GM23248 (cell line): ENCODE results near the gene SMIM35. TPM values are rescaled to one million over a fixed set of nuclear protein-coding genes. Genes with fewer than 3 reads are reported as not detected.
"Not testable (repeated sequence)": the region's sequence is repeated elsewhere in the genome, so short reads cannot be mapped to it uniquely, and the experiment has no call there.

Experiments used
- DNase-seq: peaks from one replicate; pipeline ENCODE4 v3.0.0-alpha.2; 2015
- H2AFZ ChIP-seq: fragments of 200-600 bp; sonication (generic); 2 replicates; pipeline ENCODE4 v1.6.1; 2016; ENCODE audit warnings: antibody characterized with exemption
- H3F3A ChIP-seq: fragments of 200-600 bp; sonication (generic); 2 replicates; pipeline ENCODE4 v1.6.1; 2016; ENCODE audit warnings: mild to moderate bottlenecking, antibody characterized with exemption, mixed run types; ENCODE audit not compliant: insufficient read depth
- H3K27ac ChIP-seq: fragments of 200-600 bp; sonication (generic); 2 replicates; pipeline ENCODE4 v1.5.1; 2016; ENCODE audit warnings: mild to moderate bottlenecking
- H3K27me3 ChIP-seq: fragments of 200-600 bp; sonication (generic); replicated peaks from 2 replicates; pipeline ENCODE4 v1.6.1; 2016; ENCODE audit warnings: mild to moderate bottlenecking; ENCODE audit not compliant: insufficient read depth
- H3K36me3 ChIP-seq: fragments of 200-600 bp; sonication (generic); 2 replicates; pipeline ENCODE4 v1.6.1; 2016; ENCODE audit warnings: low read depth, mild to moderate bottlenecking
- H3K4me1 ChIP-seq: fragments of 200-600 bp; sonication (generic); 2 replicates; pipeline ENCODE4 v1.6.1; 2016; ENCODE audit warnings: mild to moderate bottlenecking; ENCODE audit not compliant: insufficient read depth
- H3K4me2 ChIP-seq: fragments of 200-600 bp; sonication (generic); one replicate; pipeline ENCODE4 v1.6.1; 2016; ENCODE audit warnings: mild to moderate bottlenecking; ENCODE audit not compliant: unreplicated experiment
- H3K4me3 ChIP-seq: fragments of 200-600 bp; sonication (generic); 2 replicates; pipeline ENCODE4 v1.5.1; 2016; ENCODE audit warnings: mild to moderate bottlenecking
- H3K79me2 ChIP-seq: fragments of 200-600 bp; sonication (generic); 2 replicates; pipeline ENCODE4 v1.6.1; 2016; ENCODE audit warnings: mild to moderate bottlenecking; ENCODE audit not compliant: insufficient read depth
- H3K9ac ChIP-seq: fragments of 200-600 bp; sonication (generic); 2 replicates; pipeline ENCODE4 v1.6.1; 2016; ENCODE audit warnings: mild to moderate bottlenecking
- H3K9me2 ChIP-seq: fragments of 200-600 bp; sonication (generic); 2 replicates; pipeline ENCODE4 v1.6.1; 2016; ENCODE audit warnings: mixed run types, mild to moderate bottlenecking, moderate library complexity; ENCODE audit not compliant: insufficient read depth
- H3K9me3 ChIP-seq: fragments of 200-600 bp; sonication (generic); one replicate; pipeline ENCODE4 v1.6.1; 2017; ENCODE audit warnings: low read depth
- H4K20me1 ChIP-seq: fragments of 200-600 bp; sonication (generic); 2 replicates; pipeline ENCODE4 v1.6.0; 2016; ENCODE audit not compliant: insufficient read depth
- EZH2 ChIP-seq: fragments of 200-600 bp; sonication (generic); IDR thresholded peaks from 2 replicates; pipeline ENCODE4 v1.6.1; 2018; ENCODE audit warnings: antibody characterized with exemption, mild to moderate bottlenecking; ENCODE audit not compliant: insufficient read depth, poor library complexity, severe bottlenecking
- EZH2phosphoT487 ChIP-seq: fragments of 200-600 bp; sonication (generic); IDR thresholded peaks from 2 replicates; pipeline ENCODE4 v1.6.1; 2018; ENCODE audit warnings: antibody characterized with exemption, moderate library complexity, mild to moderate bottlenecking, low read depth; ENCODE audit not compliant: insufficient read depth
- WGBS, 2 experiments: methylation state at CpG; one replicate each; pipeline ENCODE4 v1.1.6; 2015 to 2017; ENCODE audit warnings: low lambda C conversion rate in 2 of 2, low coverage in 1 of 2; ENCODE audit errors: missing lambda C conversion rate in 2 of 2; 5-methylcytosine and 5-hydroxymethylcytosine counted together
- in situ Hi-C: fragments of 300-500 bp; cut with MboI; formaldehyde crosslinking; loops from 2 replicates; pipeline ENCODE4 v1.15.0; 2020
- polyA plus RNA-seq: library from polyadenylated mRNA; unstranded; fragments of >200 nt; fragmentation: Nextera tagmentation; extraction: Ambion mirVana; gene quantifications from 2 replicates; pipeline ENCODE4 v1.2.1, GENCODE V29; 2016
- total RNA-seq: library from RNA; depleted of rRNA; stranded (reverse); fragments of >200 nt; shearing (Covaris generic); gene quantifications from 2 replicates; pipeline ENCODE4 v1.2.3, GENCODE V29; 2014

The SMIM35 gene
- total and polyA plus RNA-seq, 2 experiments from 2014 or later = not detected

GRCh38 chr11:117980280-117980679 is 106.5 kb downstream of the SMIM35 start:
- TF ChIP-seq EZH2phosphoT487 (no peak), EZH2 (no peak)
- H3K4me2 ChIP-seq = no peak overlapping the region
- no peaks in the 10 kb centered on the region for H3K9me2 ChIP-seq
- H3K27me3 ChIP-seq = peaks cover 16% of the 10 kb centered on the region
- WGBS, 2 experiments = 3 to 9% methylated on average over 2 of the region's 2 CpGs
- in situ Hi-C loops = no loop called here
- no peaks in the 10 kb centered on the region for H3K4me1 ChIP-seq
- H3K36me3 ChIP-seq = no peaks in the 10 kb centered on the region
- H3F3A ChIP-seq = no peaks in the 10 kb centered on the region
- H4K20me1 ChIP-seq = no peaks in the 10 kb centered on the region
- no peak for DNase-seq
- no peak overlapping the region for H2AFZ ChIP-seq
- H3K9me3 ChIP-seq = no peaks in the 10 kb centered on the region
- H3K27ac ChIP-seq = no peak overlapping the region
- no peak overlapping the region for H3K4me3 ChIP-seq
- no peak overlapping the region for H3K9ac ChIP-seq
- H3K79me2 ChIP-seq = no peaks in the 10 kb centered on the region

GRCh38 chr11:117979481-117980211 is 107.1 kb downstream of the SMIM35 start:
- no peak overlapping the region for H3K9ac ChIP-seq
- peaks cover 12% of the 10 kb centered on the region for H3K27me3 ChIP-seq
- TF ChIP-seq EZH2phosphoT487 (no peak), EZH2 (no peak)
- WGBS, 2 experiments = 38 to 47% methylated on average over 7 of the region's 7 CpGs
- no peaks in the 10 kb centered on the region for H3F3A ChIP-seq
- no peaks in the 10 kb centered on the region for H4K20me1 ChIP-seq
- no peak for DNase-seq
- H3K4me2 ChIP-seq = no peak overlapping the region
- H3K4me3 ChIP-seq = no peak overlapping the region
- H3K27ac ChIP-seq = no peak overlapping the region
- H3K9me2 ChIP-seq = no peaks in the 10 kb centered on the region
- in situ Hi-C loops = no loop called here
- no peak overlapping the region for H2AFZ ChIP-seq
- no peaks in the 10 kb centered on the region for H3K79me2 ChIP-seq
- H3K36me3 ChIP-seq = no peaks in the 10 kb centered on the region
- no peaks in the 10 kb centered on the region for H3K4me1 ChIP-seq
- no peaks in the 10 kb centered on the region for H3K9me3 ChIP-seq

- Histone ChIP-seq H3K36me3 (no peaks in the 10 kb centered on the region), H2AFZ (no peak overlapping the region), H3K79me2 (no peaks in the 10 kb centered on the region), H3F3A (no peaks in the 10 kb centered on the region), H3K4me2 (no peak overlapping the region), H3K4me3 (no peak overlapping the region), H3K9me2 (no peaks in the 10 kb centered on the region), H3K4me1 (no peaks in the 10 kb centered on the region), H3K9ac (no peak overlapping the region), H3K27me3 (peaks cover 7% of the 10 kb centered on the region), H3K9me3 (no peaks in the 10 kb centered on the region), H4K20me1 (no peaks in the 10 kb centered on the region), H3K27ac (no peak overlapping the region)
- 50 to 55% methylated on average over 3 to 4 of the region's 4 CpGs for WGBS, 2 experiments
- in situ Hi-C loops = no loop called here
- no peak for DNase-seq
- TF ChIP-seq EZH2phosphoT487 (no peak), EZH2 (no peak)
Observed at GRCh38 chr11:117978991-117979390, 107.8 kb downstream of the SMIM35 start.

GRCh38 chr11:117978291-117978910 is 108.4 kb downstream of the SMIM35 start:
- H4K20me1 ChIP-seq, DNase-seq, H3K79me2 ChIP-seq, H3K9me3 ChIP-seq, H3K4me2 ChIP-seq, H3K9ac ChIP-seq, H3F3A ChIP-seq, H3K27ac ChIP-seq, H3K36me3 ChIP-seq, H3K4me1 ChIP-seq, H2AFZ ChIP-seq, H3K9me2 ChIP-seq, H3K27me3 ChIP-seq, in situ Hi-C loops, H3K4me3 ChIP-seq: not testable (repeated sequence)
- WGBS, 2 experiments = 77 to 80% methylated on average over 17 to 22 of the region's 36 CpGs

- H3K9me2 ChIP-seq, H4K20me1 ChIP-seq, in situ Hi-C loops, H2AFZ ChIP-seq, H3F3A ChIP-seq, H3K9me3 ChIP-seq, DNase-seq, H3K4me3 ChIP-seq, H3K27me3 ChIP-seq, H3K36me3 ChIP-seq, H3K79me2 ChIP-seq, H3K27ac ChIP-seq, H3K4me2 ChIP-seq, H3K9ac ChIP-seq, H3K4me1 ChIP-seq: not testable (repeated sequence)
- WGBS, 2 experiments = 36 to 38% methylated on average over 23 of the region's 23 CpGs
Observed at GRCh38 chr11:117977612-117978264, 109.0 kb downstream of the SMIM35 start.
